Activated T-helper 9 cell treated with anti-CD3 and anti-CD28 coated beads, Interleukin-2, amount 50 U/mL, for 16 hours (primary cell): ENCODE data around the gene C15orf61.

ENCODE experiments used
- DNase-seq: peaks from one replicate; pipeline ENCODE4 v3.0.0-alpha.2; 2020; ENCODE audit warnings: low read depth

Gene C15orf61

GRCh38 chr15:67512933-67513714, 7.8 kb upstream of the C15orf61 start:
- DNase-seq = no peak

GRCh38 chr15:67515090-67515489, 5.8 kb upstream of the C15orf61 start:
- DNase-seq = no peak

- DNase-seq = no peak
These were observed 5.4 kb upstream of the C15orf61 start for GRCh38 chr15:67515557-67515956.

DNA sequence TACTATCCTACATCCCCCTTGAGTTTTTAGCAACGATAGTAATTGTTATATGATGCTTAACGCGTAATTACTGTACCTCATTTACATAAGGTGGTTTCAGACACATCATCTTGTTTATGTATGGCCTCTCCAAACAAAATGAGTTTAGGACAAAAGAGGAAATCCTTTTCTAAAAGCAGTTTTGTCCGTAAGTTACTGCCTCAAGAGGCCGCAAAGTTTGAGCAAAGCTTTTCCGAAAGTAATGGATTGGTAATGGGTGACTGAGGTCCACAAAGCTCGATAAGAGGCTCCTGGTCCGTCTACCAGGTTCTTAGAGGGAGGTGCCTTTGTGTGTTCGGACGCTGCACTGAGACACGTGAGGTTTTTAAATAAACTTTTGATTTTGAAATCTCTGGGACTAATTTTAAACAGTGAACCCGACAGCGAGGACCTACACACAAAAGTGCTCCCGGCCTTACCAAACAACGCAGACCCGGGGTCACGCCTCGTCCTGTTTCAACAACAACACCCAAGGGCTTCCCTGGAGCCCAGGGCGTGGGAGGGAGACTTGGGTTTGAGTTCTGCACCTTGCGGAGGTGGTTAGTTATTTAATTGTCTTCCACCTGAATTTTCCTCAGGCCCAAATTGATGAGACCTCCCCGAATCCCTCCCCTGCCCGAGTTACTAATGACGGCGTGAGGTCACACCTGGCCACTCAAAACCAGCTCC, 456 bp upstream of the C15orf61 start:
- no peak for DNase-seq

GRCh38 chr15:67521783-67522568, 1.0 kb downstream of the C15orf61 start:
- DNase-seq = no peak

DNA sequence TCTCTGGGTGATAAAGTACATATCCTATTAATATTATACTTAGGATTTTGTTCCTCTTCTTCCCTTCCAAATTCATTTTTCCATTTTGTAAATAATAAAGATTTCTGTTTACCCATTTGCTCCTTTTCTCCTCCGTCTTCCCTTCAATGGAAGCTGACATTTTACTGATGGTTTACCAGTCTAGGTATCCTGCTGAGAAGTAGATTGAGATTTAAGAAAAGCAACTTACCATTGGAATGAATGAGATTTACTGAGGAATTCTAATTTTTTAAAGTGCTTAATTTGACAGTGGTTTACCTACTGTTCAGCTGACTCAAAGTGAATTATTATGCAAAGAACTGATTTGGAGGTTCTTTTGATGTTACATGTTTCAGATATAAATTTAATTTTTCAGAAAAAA, 2.4 kb downstream of the C15orf61 start:
- DNase-seq = no peak

DNA sequence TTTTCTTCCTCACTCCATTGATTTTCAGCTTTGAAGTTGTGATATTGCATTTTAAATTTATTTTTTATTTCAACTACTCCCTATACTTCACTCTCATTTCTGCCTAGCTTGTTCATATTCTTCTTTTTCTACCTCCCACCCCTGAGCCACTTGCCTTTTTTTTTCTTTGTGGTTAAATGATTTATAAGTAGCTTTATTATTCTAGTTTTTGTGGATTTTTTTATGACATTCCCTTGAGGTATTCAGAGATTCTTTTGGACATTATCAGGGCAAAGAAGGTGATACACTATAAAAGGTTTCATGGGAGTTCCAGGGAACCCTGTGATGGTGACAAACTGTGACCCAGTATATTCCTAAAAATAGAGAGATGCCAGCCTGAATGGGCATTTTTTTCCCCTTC, 3.3 kb downstream of the C15orf61 start:
- no peak for DNase-seq

GRCh38 chr15:67528513-67528912, 7.6 kb downstream of the C15orf61 start:
- no peak for DNase-seq

DNA sequence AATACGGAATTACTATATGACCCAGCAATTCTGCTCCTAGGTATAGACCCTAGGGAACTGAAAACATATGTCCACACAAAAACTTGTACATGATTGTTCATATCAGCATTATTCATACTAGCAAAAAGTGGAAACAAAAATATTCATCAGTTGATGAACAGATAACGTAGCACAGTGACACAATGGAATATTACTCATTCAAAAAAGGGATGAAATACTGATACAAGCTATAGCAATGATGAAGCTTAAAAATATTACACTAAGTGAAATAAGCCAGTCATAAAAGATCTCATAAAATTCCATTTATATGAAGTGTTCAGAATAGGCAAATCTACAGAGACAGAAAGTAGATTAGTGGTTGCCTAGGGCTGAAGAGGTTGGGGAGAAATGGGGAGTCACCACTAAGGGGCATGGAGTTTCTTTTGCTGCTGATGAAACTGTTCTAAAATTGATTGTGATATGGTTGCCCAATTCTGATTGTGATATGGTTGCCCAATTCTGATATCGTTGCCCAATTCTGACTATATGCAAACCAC, 10.5 kb downstream of the C15orf61 start:
- no peak for DNase-seq

- no peak for DNase-seq
These were observed 12.9 kb downstream of the C15orf61 start for GRCh38 chr15:67533873-67534272.

DNA sequence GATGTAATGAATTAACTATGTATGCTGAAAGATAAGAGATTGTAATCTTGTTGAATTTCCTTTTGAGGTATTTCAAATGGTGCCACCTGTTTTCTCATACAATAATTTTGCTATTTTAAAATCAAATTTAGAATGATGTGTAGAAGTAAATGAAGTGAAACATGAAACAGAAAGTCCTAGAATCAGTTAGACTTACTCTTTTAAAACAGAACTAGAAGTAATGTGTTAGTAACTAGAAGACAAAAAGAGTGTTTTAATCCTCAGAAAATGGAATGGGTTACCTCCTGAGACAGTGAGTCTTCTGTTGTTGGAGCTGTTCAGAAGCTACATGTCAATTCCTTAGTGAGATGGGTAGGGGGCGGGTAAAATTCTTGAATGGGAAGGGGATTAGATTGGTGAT, 13.4 kb downstream of the C15orf61 start:
- DNase-seq = no peak

GRCh38 chr15:67537771-67538170, 16.8 kb downstream of the C15orf61 start:
- DNase-seq = no peak

GRCh38 chr15:67542420-67543347, 21.8 kb downstream of the C15orf61 start, which contains the start of gene MAP2K5:
TSS of gene MAP2K5 (plus strand) at chr15:67542703. CDS start at chr15:67543336, 633 bp downstream.
- DNase-seq = peak; percentile 77

DNA sequence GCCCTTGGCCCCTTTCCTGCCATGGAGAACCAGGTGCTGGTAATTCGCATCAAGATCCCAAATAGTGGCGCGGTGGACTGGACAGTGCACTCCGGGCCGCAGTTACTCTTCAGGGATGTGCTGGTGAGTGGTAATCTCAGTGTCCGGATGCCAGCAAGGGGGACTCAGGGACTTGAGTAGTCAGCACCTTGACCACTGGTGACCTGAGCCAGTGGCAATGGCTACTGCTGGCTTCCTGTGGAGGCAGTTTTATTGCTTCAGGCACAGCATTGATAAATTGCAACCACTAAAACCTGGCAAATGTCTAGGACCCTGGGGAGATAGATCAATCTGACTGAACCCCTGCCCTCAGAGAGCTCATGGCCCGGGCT, 22.4 kb downstream of the C15orf61 start:
- DNase-seq = no peak

GRCh38 chr15:67544475-67544874, 23.5 kb downstream of the C15orf61 start:
- no peak for DNase-seq

- no peak for DNase-seq
These were observed 24.9 kb downstream of the C15orf61 start for GRCh38 chr15:67545864-67546263.

GRCh38 chr15:67547064-67547463, 26.1 kb downstream of the C15orf61 start:
- DNase-seq = no peak

DNA sequence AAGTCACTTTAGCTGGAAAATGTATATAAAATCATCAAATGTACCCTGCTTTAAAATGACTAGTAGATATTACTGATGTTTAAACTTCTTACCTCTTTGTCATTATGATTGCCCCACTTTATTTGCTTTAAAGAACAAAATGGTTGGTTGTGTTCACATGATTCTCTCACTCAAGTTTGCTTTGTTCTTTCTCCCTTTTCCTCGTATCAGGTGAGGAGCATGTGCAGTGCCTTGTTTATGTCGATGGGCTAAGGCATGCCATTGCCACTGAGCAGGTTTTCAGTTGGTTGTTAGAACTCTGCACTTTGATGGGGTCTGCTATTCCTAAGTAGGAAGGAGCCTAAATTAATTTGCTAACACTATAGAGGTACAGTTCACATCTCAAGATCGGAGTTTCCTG, 26.9 kb downstream of the C15orf61 start:
- DNase-seq = no peak

DNA sequence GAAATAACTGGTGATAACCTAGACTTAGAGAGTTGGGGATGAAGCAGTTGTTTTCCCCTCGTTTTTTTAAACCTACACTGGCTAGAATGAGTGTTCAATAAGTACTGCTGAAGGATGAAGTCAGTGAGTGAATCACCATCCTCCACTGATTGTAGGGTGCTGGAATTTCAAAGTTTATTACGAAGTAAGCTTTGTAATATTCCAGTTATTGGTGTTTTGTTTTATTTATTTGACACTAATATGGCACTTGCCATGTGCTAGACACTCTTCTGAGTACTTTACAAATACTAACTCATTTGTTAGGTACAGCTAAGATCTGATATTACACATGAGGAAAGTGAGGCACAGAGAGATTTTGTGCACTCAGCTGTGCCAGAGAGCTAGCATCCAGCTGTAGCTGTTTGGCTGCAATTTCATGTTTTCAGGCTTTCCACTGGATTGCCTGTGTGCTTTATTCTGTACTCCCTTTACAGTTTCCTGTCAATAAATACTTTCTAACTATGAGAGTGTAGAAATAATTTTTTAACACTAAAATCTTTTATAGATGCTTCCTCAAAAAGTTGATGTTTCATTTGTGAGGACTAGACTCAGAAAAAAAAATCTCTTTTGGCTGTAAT, 27.4 kb downstream of the C15orf61 start:
- DNase-seq = no peak

DNA sequence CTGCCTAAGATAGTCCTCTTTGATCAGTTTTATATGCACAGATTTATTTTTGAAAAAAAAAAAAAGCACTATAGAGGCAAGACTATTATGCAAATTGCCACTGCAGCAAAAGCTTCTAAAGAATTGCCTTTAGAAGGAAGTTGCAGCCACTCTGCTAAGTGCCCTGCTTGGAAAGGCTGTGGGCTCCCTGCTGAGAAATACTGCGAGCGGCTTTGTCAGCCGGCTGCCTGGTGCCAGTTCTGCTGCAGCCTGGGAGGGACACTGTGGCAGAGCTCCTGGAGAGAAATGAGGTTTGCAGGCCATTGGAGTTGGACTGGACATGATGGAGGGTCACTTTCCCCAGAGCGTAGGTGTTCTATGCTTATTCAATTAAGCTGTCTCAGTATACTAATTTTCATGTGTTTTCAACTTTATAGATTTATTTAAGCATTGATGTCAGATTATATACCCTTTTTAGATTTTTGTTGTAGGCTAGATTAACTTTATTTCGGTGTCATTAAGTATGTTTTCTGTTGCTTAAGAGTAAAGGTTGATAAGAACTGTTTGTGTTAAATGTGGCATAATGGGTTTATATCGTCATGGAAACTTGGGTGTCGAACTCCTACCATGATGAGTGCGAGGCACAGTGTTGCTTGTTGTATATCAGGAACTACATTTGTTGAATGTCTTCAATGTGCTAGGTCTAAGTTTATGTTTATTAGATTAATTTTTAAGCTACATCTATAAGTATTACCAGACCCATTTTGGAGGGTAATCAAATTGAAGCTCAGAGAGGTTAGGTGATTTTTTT, 28.1 kb downstream of the C15orf61 start:
- no peak for DNase-seq
